GM21447 (cell line): ENCODE results near the gene FRG2C.
"Not testable (repeated sequence)": the region's sequence is repeated elsewhere in the genome, so short reads cannot be mapped to it uniquely, and the experiment has no call there.

Experiments used
- ATAC-seq: cut with Tn5 transposase; IDR thresholded peaks from one replicate; pipeline ENCODE4 v1.9.1; 2021; ENCODE audit not compliant: unreplicated experiment

Gene FRG2C

GRCh38 chr3:75664028-75664427 is at the start of gene FRG2C:
Gene FRG2C (plus strand): TSS chr3:75664328. CDS start chr3:75664380, 52 bp downstream.
- ATAC-seq = not testable (repeated sequence)

GRCh38 chr3:75618666-75619305 is 45.3 kb upstream of the FRG2C start:
- ATAC-seq = not testable (repeated sequence)

- not testable (repeated sequence) for ATAC-seq
Observed at GRCh38 chr3:75619481-75620031, 44.6 kb upstream of the FRG2C start.

- not testable (repeated sequence) for ATAC-seq
Observed at GRCh38 chr3:75621772-75622171, 42.4 kb upstream of the FRG2C start.

- ATAC-seq = not testable (repeated sequence)
Observed at GRCh38 chr3:75623656-75624055, 40.5 kb upstream of the FRG2C start.

- ATAC-seq = not testable (repeated sequence)
Observed at GRCh38 chr3:75630887-75631535, 33.1 kb upstream of the FRG2C start.

DNA sequence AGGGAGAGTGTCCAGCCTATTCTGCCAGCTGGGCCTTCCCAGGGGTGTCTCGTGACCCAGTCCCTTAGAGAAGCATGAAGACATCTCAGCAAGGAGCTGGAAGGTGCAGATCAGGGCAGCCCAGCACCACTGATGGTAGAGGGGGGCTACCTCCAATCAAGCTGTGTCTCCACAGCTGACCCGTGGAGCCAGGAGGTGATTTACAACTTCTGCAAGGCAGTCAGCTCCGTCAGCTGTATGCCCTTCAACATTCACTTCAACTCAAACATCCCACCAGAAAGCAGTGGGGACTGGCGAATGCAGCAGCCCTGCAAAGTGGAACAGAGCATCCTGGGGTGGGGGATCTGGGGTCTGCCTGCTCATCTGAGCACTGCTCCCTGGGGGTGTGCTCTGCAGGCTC is 32.6 kb upstream of the FRG2C start:
- ATAC-seq = no peak

DNA sequence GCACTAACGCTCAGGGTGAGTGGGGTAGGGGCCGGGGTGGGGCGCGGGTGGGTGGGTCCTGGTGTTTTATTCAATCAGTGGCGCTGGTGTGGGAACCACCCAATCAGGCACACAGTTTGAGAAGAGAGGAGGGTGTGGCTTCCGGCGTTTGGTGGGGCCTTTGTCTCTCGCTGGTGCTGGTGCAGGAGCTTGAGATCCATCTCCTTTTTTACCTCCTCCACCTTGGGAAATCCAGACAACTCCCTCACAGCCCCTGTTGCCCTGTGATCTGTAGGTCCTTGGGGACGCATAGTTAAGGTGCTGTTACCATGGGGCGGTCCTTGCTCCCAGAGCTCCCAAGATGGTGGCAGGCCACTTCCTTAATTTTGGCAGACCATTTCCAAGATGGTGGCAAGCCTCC is 25.2 kb upstream of the FRG2C start:
- ATAC-seq = not testable (repeated sequence)

DNA sequence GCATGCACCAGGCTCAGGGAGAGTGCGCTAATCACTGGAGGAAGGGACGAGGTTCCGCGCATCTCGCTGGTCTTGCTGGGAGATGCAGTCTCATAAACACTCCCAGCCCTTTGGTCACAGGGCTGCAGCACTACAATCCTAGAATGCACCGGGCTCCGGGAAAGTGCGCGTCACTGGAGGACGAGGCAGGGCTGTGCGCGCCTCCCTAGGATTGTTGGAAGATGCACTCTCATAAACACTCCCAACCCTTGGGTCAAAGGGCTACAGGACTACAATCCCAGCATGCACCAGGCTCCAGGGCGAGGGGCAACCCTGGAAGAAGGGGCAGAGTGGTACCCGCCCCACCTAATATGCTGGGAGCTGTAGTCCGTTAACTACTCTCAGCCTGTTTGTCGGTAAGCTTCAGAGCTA is 23.0 kb upstream of the FRG2C start:
- not testable (repeated sequence) for ATAC-seq

GRCh38 chr3:75643031-75643800 is 20.9 kb upstream of the FRG2C start:
- ATAC-seq = not testable (repeated sequence)

- not testable (repeated sequence) for ATAC-seq
Observed at GRCh38 chr3:75645548-75645947, 18.6 kb upstream of the FRG2C start.

- no peak for ATAC-seq
Observed at GRCh38 chr3:75650191-75650590, 13.9 kb upstream of the FRG2C start.

DNA sequence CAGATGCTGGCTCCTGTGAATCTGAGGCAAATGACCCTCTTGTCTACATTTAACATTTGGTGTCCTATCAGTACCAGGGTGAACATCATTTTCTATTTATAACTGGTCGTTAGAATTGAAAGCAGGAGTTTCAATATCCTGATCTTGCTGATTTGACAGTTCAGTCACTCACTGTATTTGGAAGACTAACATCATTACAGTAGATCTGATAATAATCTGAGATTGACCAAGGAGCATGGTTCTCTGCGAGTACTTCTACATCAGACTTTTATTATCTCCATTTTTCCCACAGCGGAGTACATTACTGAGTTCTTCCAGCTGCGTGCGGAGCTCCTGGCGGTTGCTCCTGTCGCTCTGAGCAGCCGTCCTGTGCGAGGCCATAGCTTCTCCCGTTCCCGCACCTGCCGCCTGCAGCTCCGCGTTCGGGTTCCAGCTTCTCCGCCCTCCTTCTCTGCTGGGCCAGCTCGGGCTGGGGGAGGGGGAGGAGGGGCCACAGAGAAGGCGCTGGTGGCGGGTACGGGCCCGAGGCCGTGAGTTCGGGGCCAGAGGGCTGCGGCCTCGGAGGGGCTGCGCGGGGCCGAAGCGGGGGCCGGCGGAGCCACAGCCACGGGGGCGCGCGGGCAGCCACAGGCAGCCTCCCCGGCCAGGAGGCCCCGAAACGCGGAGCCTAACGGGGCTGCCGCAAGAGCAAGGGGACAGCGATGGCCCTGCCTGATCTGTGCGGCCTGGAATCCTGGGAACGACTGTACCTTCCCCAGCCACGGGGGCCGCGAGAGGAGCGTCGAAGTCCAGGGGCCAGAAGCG is 8.8 kb upstream of the FRG2C start:
- not testable (repeated sequence) for ATAC-seq

DNA sequence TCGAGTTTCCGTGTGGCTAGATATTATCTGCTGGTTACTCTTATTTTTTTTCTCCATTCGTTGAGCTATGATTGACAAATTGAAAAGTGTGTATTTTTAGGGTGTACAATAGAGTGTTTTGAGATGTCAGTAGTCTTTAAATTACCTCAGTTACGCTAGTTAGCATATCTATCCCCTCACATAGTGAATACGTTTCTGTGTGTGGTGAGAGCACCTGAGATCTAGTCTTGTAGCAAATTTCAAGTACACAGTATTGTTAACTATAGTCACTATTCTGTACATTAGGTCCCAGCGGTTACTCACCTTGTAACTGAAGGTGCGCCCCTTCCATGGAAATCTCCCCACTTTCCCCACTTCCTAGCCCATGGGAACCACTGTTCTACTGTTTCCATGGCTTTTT is 8.2 kb upstream of the FRG2C start:
- not testable (repeated sequence) for ATAC-seq

- ATAC-seq = not testable (repeated sequence)
Observed at GRCh38 chr3:75658411-75659107, 5.6 kb upstream of the FRG2C start.

DNA sequence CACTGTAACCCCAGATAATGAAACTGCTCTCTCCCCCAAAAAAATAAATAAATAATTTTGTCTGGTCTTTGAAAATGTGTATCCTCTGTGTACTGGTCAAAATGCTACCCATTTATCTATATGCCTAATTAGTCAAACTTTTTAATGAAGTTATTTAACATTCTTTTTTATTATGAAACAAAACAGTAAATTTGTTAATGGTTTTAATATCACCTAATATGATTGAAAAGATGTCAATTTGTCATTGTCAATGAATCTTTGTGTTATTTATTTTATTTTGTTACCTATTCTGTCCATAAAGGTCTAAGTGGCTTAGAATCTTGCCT is 5.1 kb upstream of the FRG2C start:
- ATAC-seq = not testable (repeated sequence)

GRCh38 chr3:75665626-75666025 is 1.5 kb downstream of the FRG2C start:
- ATAC-seq = not testable (repeated sequence)

- not testable (repeated sequence) for ATAC-seq
Observed at GRCh38 chr3:75667757-75668701, 3.9 kb downstream of the FRG2C start.

DNA sequence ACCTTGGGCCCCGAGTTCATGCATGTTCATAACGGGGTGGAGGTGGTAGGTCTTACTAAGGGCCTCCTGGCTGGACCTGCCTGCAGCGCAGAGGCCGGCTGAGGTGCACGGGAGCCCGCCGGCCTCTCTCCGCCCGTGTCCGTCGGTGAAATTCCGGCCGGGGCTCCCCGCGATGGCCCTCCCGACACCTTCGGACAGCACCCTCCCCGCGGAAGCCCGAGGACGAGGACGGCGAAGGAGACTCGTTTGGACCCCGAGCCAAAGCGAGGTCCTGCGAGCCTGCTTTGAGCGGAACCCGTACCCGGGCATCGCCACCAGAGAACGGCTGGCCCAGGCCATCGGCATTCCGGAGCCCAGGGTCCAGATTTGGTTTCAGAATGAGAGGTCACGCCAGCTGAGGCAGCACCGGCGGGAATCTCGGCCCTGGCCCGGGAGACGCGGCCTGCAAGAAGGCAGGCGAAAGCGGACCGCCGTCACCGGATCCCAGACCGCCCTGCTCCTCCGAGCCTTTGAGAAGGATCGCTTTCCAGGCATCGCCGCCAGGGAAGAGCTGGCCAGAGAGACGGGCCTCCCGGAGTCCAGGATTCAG is 4.7 kb downstream of the FRG2C start:
- ATAC-seq = not testable (repeated sequence)
